Testis (tissue), 2 donors: ENCODE measurements around the gene MRGPRE.

Experiments used
- CTCF ChIP-seq, 3 experiments: fragments of 450-650 bp in 2 of 3; fragments of 200-600 bp in 1 of 3; sonication (generic) in 1 of 3; IDR thresholded peaks; one replicate each; pipeline ENCODE4 v1.5.1; 2016 to 2019; ENCODE audit warnings: antibody characterized with exemption in 3 of 3, mild to moderate bottlenecking in 2 of 3, moderate library complexity in 1 of 3
- POLR2A ChIP-seq: fragments of 450-650 bp; IDR thresholded peaks from one replicate; pipeline ENCODE4 v1.6.1; 2017; ENCODE audit warnings: antibody characterized with exemption, mild to moderate bottlenecking, moderate library complexity

GRCh38 chr11:3220521-3221407, 11.5 kb downstream of the MRGPRE start:
- TF ChIP-seq CTCF (IDR thresholded peaks at IDR 0.05) = no peak
- TF ChIP-seq POLR2A = no peak
